Mesodermal cell (in vitro differentiated cells): ENCODE measurements around the gene DLG5.

Experiments
- H3K27ac ChIP-seq: 2 replicates; pipeline ENCODE4 v1.7.0; 2013; ENCODE audit warnings: mild to moderate bottlenecking, low read depth, low read length, moderate library complexity; ENCODE audit not compliant: severe bottlenecking
- H3K36me3 ChIP-seq: 2 replicates; pipeline ENCODE4 v1.7.1; 2013; ENCODE audit warnings: mild to moderate bottlenecking, low read length, moderate library complexity; ENCODE audit not compliant: control insufficient read depth, insufficient read depth
- H3K4me1 ChIP-seq: one replicate; pipeline ENCODE4 v1.7.1; 2013; ENCODE audit warnings: mild to moderate bottlenecking, low read length; ENCODE audit not compliant: insufficient read depth, control insufficient read depth, poor library complexity, severe bottlenecking
- H3K4me3 ChIP-seq: 2 replicates; pipeline ENCODE4 v1.7.0; 2013; ENCODE audit warnings: low read length, control low read depth, mild to moderate bottlenecking; ENCODE audit not compliant: insufficient read depth, poor library complexity, severe bottlenecking; ENCODE audit errors: extremely low read depth
- H3K9me3 ChIP-seq: 2 replicates; pipeline ENCODE4 v1.7.1; 2013; ENCODE audit warnings: mild to moderate bottlenecking, low read length, moderate library complexity; ENCODE audit not compliant: control insufficient read depth
- WGBS, 2 experiments: methylation state at CpG; one replicate each; pipeline ENCODE4 v1.1.5; 2013; ENCODE audit warnings: missing lambda C conversion rate in 2 of 2; ENCODE audit not compliant: insufficient coverage in 2 of 2; 5-methylcytosine and 5-hydroxymethylcytosine counted together

The DLG5 gene

DNA sequence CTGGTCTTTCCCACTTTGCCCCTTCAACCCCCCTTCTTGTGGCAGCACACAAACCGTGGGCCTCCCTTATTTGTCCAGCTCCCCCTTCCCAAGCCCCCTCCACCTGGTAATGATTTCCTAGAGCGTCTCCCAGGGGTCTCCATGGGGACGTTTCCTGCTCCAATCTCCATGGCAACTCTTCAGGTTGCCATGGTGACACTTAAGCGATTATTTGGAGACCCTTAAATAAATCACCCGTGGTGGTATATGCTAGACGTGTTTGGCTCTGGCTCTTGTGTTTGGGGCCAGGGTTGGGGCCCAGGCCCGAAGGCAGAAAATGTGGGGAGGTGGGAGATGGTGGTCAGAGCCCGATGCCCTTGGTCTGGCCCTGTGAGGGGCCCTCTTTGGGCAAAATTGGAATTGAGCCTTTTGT lies 41.1 kb upstream of the DLG5 start:
- H3K36me3 ChIP-seq: no peaks in the 10 kb centered on the region
- H3K4me3 ChIP-seq: no peak overlapping the region
- WGBS, 2 experiments: 69 to 73% methylated on average over 5 to 8 of the region's 8 CpGs
- peaks cover 31% of the 10 kb centered on the region for H3K4me1 ChIP-seq
- H3K9me3 ChIP-seq: peaks cover 15% of the 10 kb centered on the region
- peak overlapping the region; percentile 65 for H3K27ac ChIP-seq

GRCh38 chr10:77965294-77965693 lies 38.7 kb upstream of the DLG5 start:
- Histone ChIP-seq H3K9me3 (peaks cover 15% of the 10 kb centered on the region), H3K4me3 (no peak overlapping the region), H3K4me1 (peaks cover 11% of the 10 kb centered on the region), H3K36me3 (no peaks in the 10 kb centered on the region), H3K27ac (no peak overlapping the region)
- 67 to 89% methylated on average over 1 to 3 of the region's 5 CpGs for WGBS, 2 experiments

- H3K4me1 ChIP-seq: peaks cover 7% of the 10 kb centered on the region
- no CpG with 5 or more reads among the region's 1 CpG for WGBS, 2 experiments
- H3K36me3 ChIP-seq: no peaks in the 10 kb centered on the region
- H3K9me3 ChIP-seq: peaks cover 15% of the 10 kb centered on the region
- H3K4me3 ChIP-seq: no peak overlapping the region
- H3K27ac ChIP-seq: no peak overlapping the region
Observed at GRCh38 chr10:77964811-77965210, 38.3 kb upstream of the DLG5 start.

DNA sequence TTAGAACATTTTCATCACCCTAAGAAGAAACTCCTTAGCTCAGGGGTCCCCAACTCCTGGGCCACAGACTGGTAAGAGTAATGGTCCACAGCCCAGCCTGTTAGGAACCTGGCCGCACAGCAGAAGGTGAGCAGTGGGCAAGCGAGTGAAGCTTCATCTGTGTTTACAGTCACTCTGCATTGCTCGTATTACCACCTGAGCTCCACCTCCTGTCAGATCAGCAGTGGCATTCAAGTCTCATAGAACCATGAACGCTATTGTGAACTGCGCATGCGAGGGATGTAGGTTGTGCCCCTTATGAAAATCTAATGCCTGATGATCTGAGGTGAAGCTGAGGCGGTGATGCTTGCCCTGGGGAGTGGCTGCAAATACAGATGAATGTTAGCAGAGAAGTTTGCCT lies 37.3 kb upstream of the DLG5 start:
- no peak overlapping the region for H3K27ac ChIP-seq
- H3K36me3 ChIP-seq: no peaks in the 10 kb centered on the region
- H3K4me3 ChIP-seq: no peak overlapping the region
- WGBS, 2 experiments: 98% methylated on average over 5 to 7 of the region's 7 CpGs
- H3K4me1 ChIP-seq: peaks cover 1% of the 10 kb centered on the region
- H3K9me3 ChIP-seq: peaks cover 15% of the 10 kb centered on the region

DNA sequence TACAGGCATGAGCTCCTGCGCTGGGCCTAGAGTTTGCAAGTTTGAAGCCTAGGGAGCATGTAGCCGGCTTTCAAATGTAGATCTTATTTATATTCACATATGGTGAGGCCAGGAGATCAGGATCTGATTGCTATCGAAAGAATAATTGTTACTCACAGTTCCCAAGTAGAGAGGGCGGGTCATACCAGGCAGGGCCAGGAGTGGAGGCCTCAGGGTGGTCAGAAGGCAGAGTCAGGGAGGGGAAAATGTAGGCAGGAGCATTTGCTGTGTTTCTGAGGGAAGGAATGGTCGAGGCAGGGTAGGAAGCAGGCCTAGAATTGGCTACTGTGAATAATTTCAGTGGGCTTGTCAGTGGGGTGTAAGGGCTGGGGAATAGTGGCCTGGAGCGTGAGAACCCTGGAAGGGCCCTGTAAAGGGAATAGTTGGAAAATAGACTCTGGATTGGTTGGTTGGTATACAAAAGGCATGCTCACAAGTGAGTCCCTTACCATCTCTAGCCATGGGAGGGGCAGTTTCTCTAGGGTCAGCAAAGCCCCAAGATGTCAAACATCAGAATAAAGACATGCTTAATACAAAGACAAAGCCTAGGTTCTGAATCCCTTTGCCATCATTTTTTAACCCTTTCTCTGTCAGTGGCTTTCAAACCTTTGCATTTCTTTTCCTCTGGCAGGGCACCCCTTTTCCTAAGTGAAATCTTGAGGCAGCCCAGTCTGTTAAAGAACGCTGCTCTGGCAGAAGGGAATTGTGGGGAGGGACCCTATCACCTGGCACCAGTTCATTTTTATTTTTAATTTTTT lies 36.0 kb upstream of the DLG5 start:
- H3K27ac ChIP-seq: no peak overlapping the region
- 83 to 84% methylated on average over 4 to 5 of the region's 7 CpGs for WGBS, 2 experiments
- no peaks in the 10 kb centered on the region for H3K4me1 ChIP-seq
- peaks cover 12% of the 10 kb centered on the region for H3K9me3 ChIP-seq
- H3K4me3 ChIP-seq: no peak overlapping the region
- no peaks in the 10 kb centered on the region for H3K36me3 ChIP-seq

GRCh38 chr10:77961668-77962067 lies 35.1 kb upstream of the DLG5 start:
- WGBS, 2 experiments: 100% methylated on average over 4 to 5 of the region's 6 CpGs
- Histone ChIP-seq H3K9me3 (peaks cover 12% of the 10 kb centered on the region), H3K4me3 (no peak overlapping the region), H3K4me1 (no peaks in the 10 kb centered on the region), H3K36me3 (no peaks in the 10 kb centered on the region), H3K27ac (no peak overlapping the region)

DNA sequence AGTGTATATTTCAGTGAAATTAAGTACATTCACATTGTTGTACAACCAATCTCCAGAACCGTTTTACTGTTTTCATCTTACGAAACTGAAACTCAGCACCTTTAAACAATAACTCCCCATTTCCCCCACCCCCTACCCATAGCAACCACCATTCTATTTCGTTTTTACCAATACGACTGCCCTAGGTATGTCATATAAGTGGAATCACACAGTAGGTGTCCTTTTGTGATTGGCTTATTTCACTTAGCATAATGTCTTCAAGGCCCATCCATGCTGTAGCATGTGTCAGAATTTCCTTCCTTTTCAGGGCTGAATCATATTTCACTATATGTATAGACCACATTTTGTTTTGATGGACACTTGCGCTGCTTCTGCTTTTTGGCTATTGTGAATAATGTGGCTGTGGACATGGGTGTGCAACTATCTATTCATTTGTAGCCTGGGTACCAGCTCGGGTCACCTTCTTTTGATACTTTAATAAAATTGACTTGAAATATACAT lies 34.3 kb upstream of the DLG5 start:
- no peaks in the 10 kb centered on the region for H3K4me1 ChIP-seq
- no peak overlapping the region for H3K4me3 ChIP-seq
- 93% methylated on average over 2 to 3 of the region's 6 CpGs for WGBS, 2 experiments
- H3K9me3 ChIP-seq: peaks cover 12% of the 10 kb centered on the region
- H3K36me3 ChIP-seq: no peaks in the 10 kb centered on the region
- no peak overlapping the region for H3K27ac ChIP-seq

DNA sequence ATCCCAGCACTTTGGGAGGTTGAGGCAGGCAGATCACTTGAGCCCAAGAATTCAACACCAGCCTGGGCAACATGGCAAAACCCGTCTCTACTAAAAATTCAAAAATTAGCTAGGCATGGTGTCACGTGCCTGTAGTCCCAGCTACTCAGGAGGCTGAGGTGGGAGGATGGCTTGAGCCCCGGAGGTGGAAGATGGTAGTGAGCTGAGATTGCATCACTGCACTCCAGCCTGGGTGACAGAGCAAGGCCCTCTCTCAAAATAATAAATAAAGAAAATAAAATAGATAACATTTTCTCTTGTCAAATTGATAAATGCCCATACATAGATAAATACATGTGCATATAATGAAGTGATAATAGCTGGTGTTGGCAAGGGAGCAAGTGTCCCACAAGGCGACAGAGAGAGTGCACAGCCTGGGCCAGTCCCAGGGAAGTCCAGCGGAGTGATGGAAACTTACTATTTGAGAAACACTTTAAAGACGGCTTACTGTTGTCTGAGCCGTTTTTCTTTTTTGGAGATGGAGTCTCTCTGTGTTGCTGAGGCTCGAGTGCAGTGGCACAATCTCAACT lies 33.4 kb upstream of the DLG5 start:
- WGBS, 2 experiments: 89% methylated on average over 7 to 8 of the region's 8 CpGs
- no peak overlapping the region for H3K4me3 ChIP-seq
- no peaks in the 10 kb centered on the region for H3K4me1 ChIP-seq
- no peak overlapping the region for H3K27ac ChIP-seq
- H3K36me3 ChIP-seq: no peaks in the 10 kb centered on the region
- peaks cover 12% of the 10 kb centered on the region for H3K9me3 ChIP-seq

GRCh38 chr10:77959384-77959783 lies 32.8 kb upstream of the DLG5 start:
- Histone ChIP-seq H3K4me3 (no peak overlapping the region), H3K4me1 (no peaks in the 10 kb centered on the region), H3K9me3 (peaks cover 8% of the 10 kb centered on the region), H3K36me3 (no peaks in the 10 kb centered on the region), H3K27ac (no peak overlapping the region)
- WGBS, 2 experiments: 100% methylated on average over 4 of the region's 4 CpGs

- peaks cover 19% of the 10 kb centered on the region for H3K9me3 ChIP-seq
Observed at GRCh38 chr10:77955136-77955535, 28.6 kb upstream of the DLG5 start.

GRCh38 chr10:77949167-77949566 lies 22.6 kb upstream of the DLG5 start:
- H3K4me1 ChIP-seq: peaks cover 14% of the 10 kb centered on the region
- 0 to 4% methylated on average over 3 to 6 of the region's 7 CpGs for WGBS, 2 experiments
- no peaks in the 10 kb centered on the region for H3K36me3 ChIP-seq
- no peak overlapping the region for H3K4me3 ChIP-seq
- H3K9me3 ChIP-seq: peaks cover 19% of the 10 kb centered on the region
- peak overlapping the region; percentile 77 for H3K27ac ChIP-seq

More at GRCh38 chr10:77955136-77955535, 28.6 kb upstream of the DLG5 start:
- Histone ChIP-seq H3K36me3 (no peaks in the 10 kb centered on the region), H3K4me3 (no peak overlapping the region), H3K27ac (no peak overlapping the region), H3K4me1 (no peaks in the 10 kb centered on the region)
- WGBS, 2 experiments: 100% methylated on average over 1 of the region's 1 CpG; no CpG with 5 or more reads in 1 of the 2 experiments
